SKM-1 (cell line): ENCODE data around the gene S1PR4.

Experiments
- DNase-seq: peaks from one replicate; lab custom pipeline; 2025; ENCODE audit not compliant: unreplicated experiment; lab: John Stamatoyannopoulos, UW

The S1PR4 gene

DNA sequence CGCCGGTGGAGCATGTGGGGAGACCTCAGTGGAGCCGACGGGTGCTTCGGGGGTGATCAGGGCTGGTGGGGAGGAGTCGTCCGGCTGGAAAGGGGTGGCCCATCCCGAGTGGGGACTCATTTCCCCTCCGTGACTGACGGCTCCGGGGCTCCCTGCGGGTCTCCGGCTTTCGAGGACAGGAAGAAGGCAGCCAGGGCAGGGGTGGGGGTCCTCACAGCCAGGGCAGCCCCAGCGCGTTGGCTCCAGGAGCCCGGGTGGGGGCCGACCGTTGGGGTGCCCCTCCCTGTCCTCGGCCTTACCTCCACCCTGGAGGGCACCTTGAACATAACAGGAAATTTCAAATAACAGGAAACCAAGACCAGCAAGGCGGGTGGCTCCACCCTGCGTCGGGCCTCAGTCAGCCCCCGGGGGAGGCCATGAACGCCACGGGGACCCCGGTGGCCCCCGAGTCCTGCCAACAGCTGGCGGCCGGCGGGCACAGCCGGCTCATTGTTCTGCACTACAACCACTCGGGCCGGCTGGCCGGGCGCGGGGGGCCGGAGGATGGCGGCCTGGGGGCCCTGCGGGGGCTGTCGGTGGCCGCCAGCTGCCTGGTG lies at the start of gene S1PR4:
TSS of gene S1PR4 (plus strand) at position 393 of the 596 bp plus-strand sequence. CDS start at position 417, 24 bp downstream.
- DNase-seq, result peak; percentile 38

DNA sequence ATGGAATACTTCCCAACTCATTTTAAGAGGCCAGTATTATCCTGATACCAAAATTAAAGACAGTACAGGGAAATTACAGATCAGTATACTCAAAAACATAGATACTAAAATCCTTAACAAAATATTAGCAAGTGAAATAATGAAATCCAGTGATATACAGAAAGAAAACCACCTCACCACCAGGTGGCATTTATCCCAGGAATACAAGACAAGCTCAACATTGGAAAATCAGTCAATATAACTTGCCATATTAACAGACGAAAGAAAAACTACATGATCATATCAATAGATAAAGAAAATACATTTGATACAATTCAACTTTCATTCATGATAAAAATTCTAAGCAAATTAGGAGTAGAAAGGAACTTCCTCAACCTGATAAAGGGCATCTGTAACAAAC lies 49.5 kb upstream of the S1PR4 start:
- no peak for DNase-seq

- DNase-seq, result no peak
Measured at GRCh38 chr19:3131168-3131567, 47.4 kb upstream of the S1PR4 start.

DNA sequence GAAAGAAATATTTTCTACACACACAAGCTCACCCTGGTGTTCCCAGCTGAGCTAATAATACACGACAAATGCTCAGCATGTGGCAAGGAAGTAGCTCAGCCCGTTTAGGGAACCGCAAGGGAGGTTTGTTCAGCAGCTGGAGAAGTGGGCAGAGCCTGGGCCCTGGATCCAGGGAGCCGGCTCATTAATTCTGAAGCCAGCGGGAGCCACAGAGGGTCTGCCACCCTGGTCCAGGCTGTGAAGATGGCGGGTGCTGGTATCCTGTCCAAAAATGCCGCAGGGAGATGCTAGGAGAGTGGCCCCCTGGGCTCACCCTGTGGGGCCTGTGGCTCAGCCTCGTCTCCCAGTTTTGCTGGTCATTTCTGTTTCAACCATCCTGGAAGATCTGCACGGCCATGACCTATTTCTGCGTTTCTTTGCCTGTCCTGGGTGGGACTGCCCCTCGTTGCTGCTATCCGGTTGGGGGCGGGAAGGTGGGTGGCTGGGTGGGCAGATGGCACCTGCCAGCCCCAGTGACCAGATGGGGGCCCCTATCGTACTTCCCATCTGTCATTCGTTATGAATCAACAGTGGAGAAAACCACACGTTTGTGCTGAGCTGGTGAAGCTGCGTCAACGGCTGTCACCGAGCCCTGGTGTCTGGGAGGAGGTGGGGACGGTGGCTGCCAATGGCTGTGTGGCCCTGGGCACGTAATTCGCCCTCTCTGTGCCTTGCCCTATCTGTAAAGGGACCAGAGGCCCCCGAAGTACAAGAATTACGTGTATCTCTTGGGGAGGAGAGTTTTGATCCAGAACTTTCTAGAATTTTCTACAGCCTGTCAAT lies 45.4 kb upstream of the S1PR4 start:
- DNase-seq, result peak; percentile 41

DNA sequence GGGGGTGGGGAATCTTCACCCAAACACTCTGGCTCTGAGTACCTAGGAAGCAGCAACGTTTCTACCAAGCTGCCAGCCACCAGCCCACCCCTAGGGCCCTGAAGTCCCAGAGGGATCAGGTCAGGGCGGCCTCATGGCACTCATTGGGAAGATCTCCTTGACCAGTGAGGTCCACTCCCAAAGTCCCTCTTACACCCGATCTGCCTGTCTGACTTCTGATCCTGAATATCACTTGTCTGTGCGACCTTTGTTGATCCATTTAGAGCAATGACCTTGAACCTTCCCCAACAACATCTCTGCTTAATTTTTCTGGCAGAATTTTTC lies 44.8 kb upstream of the S1PR4 start:
- DNase-seq, result no peak

- peak; percentile 70 for DNase-seq
Measured at GRCh38 chr19:3135961-3136683, 42.4 kb upstream of the S1PR4 start, which contains the start of gene GNA15. Gene GNA15 (plus strand): TSS chr19:3136033. CDS start chr19:3136451, 418 bp downstream.

GRCh38 chr19:3136684-3137055 lies 41.9 kb upstream of the S1PR4 start:
- DNase-seq, result no peak

GRCh38 chr19:3137119-3137518 lies 41.5 kb upstream of the S1PR4 start:
- no peak for DNase-seq

DNA sequence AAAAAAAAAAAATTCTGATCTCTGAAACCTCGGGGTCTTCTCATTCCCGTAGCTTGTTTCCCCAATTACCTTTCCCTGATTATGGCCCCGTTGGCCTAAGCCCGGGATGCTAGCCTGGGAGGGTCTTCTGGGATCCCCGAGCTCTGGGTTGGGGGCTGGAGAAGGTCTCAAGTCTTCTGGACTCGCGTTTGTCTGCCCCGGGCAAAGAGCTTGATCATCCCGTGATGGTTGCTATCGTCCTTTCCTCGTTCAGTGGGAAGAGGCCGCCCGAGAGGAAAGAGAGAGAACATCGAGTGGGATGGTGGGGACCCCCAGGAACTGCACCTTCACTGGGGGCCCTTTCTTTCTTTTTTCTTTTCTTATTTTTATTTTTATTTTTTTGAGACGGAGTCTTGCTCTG lies 40.3 kb upstream of the S1PR4 start:
- DNase-seq, result no peak

DNA sequence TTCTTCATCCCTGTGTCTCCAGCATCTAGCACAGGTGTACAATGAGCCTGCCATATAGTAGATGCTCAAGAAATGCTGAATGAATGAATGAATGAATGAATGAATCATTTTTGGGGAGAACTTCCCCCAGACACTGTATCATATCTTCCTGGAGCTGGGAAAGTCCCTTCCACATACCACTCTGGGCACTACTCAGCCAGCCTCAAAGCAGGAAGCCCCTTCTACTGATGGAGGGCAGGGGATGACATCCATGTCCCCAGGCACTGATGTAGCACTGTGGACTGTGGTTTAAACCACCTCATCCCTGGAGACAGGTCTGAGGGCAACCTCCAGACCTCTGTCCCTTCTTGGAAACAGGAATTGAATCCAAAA lies 37.9 kb upstream of the S1PR4 start:
- DNase-seq, result no peak

DNA sequence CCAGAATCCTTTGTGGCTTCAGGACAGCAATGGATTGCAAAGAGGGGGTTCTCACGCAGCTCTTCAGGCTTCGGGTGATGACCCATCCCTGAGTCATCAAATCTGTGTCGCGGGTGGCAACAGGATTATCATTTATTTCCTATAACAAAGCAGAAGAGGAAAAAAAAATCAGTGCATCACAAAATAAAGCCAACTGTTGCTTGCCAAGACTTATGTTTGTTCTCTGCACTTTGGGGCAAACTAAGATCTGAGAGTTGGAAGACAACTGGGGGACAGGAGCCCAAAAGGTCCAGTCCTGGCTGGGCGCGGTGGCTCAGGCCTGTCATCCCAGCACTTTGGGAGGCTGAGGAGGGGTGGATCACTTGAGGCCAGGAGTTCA lies 36.3 kb upstream of the S1PR4 start:
- no peak for DNase-seq

DNA sequence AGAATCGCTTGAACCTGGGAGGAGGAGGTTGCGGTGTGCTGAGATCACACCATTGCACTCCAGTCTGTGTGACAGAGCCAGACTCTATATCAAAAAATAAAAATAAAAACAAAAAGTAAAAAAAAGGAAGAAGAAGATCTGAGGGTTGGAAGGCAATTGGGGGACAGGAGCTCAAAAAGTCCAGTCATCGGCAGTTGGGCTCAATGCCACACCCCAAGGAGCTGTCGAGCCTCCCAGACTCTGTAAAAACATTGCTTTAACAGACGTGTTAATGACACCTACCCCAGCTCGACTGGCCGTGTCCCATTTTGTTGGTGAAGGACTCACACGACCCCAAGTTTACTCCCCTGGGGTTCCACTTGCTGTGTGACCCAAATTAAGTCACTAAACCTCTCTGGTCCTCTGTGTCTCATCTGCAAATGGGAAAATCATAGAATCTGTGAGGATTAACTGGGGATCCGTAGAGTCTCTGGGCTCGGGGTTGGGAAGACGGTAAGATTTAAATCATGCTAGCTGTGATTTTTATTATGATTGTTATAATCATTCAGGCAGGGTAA lies 35.7 kb upstream of the S1PR4 start:
- no peak for DNase-seq

DNA sequence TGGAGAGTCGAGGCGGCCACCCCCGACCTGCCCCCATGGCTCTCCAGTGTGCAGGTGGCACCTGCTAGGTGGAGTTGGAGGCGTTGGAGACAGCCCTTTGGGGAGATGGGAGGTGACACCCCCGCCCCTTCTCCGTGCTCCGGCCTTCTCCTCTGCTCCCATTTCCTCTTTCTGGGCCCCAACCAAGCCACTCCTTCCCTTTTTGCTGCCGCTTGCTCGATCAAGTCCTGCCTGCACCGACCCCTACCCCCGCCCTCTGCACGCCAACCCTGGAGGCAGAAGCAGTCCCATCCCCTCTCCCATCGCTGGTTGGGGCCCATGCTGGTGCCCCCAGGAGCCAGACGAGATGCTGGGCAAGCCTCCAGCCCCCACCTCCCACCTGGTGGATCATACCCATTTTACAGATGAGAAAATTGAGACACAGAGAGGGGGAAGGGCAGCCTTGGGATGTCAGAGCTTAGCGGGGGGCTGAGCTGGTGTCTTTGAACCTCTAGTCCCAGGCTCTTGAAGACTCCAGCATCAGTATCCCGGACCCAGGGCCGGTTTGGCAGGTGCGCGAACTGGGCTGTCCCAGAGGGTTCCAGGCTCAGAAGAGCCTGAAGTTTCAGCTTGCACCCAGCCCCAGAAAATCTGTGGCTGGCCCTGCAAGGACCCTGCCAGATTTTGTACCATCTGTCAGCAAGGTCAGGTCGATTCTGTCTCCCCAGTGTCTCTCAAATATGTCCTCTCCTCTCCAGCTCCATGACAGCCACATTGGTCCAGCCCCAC lies 32.5 kb upstream of the S1PR4 start:
- DNase-seq, result peak; percentile 77

- no peak for DNase-seq
Measured at GRCh38 chr19:3146677-3147100, 31.9 kb upstream of the S1PR4 start.

- DNase-seq, result no peak
Measured at GRCh38 chr19:3148503-3148902, 30.1 kb upstream of the S1PR4 start.

GRCh38 chr19:3149089-3149488 lies 29.5 kb upstream of the S1PR4 start:
- no peak for DNase-seq

DNA sequence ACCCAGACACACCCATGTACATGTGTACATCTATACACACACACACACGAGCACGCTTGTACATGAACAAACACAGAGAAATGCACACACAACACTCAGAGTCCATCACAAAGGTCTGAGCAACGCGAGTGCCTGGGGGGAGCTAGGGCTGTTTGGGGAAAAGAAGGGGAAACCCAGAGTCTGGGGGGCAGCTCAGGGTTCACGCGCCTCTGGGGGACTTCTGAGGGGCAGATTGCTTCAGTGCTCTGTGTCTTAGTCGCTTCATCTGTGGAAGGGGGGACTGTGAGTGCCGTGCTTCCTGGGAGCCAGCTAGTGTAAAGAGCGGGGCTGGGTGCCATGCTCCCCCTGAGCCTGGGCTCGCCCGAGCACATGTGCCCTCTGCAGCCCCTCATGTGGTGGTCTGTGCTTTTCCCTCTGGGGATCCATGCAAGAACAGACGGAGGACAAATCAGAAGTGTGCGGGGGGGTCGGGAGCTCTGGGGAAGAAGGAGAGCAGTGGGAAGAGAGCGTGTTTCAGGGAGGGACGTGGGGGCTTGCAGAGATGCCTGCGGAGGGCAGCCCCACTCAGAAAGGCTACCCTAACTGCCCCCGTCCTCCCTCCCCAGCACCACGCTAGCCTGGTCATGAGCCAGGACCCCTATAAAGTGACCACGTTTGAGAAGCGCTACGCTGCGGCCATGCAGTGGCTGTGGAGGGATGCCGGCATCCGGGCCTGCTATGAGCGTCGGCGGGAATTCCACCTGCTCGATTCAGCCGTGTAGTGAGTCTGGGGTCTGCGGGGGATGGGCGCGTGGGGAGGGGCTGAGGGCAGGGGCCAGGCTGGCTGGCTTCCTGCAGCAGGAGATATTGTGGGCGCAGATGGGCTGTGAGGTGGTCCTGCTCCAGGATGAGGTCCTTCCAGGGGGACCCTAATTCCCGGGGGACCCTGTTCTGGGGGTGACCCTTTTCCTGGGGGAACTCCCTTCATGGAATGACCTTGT lies 28.8 kb upstream of the S1PR4 start:
- DNase-seq, result no peak

GRCh38 chr19:3150739-3151329 lies 27.7 kb upstream of the S1PR4 start:
- no peak for DNase-seq

DNA sequence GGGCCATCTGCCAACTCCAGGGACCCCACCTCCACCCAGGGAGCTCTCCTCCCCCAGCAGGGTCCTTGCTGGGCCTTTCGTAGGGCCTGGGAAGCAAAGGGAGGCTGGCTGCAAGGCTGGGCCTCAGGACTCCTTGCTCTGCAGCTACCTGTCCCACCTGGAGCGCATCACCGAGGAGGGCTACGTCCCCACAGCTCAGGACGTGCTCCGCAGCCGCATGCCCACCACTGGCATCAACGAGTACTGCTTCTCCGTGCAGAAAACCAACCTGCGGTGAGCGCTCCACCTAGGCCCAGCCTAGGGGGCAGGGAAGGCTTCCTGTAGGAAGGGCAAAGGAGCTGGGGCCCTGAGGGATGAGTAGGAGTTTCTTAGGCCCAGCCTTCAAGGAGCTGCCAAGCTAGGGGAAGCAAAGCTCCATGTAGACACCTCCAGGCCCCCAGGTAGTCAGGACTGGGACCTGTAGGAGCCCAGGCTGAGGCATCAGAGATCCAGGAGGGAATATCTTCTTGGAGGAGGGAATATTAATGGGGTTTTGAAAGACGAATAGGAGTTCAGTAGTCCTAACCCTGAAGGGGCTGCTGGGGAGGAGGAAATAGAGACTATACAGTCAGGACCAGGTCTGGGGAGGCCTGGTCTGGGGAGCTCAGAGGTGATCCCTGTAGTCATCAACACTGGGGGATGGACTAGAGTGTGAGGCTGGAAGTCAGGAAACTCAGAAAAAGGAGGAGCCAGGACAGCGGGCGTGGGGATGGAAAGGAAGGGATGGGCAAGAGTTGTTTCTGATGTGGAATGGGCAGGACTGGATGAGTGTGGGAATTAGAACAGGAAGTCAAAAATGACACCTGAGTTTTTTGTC lies 26.8 kb upstream of the S1PR4 start:
- DNase-seq, result no peak
